ENCODE results near the gene PDE8A.
"Not testable (repeated sequence)": the region's sequence is repeated elsewhere in the genome, so short reads cannot be mapped to it uniquely, and the experiment has no call there.

PDE8A gene

DNA sequence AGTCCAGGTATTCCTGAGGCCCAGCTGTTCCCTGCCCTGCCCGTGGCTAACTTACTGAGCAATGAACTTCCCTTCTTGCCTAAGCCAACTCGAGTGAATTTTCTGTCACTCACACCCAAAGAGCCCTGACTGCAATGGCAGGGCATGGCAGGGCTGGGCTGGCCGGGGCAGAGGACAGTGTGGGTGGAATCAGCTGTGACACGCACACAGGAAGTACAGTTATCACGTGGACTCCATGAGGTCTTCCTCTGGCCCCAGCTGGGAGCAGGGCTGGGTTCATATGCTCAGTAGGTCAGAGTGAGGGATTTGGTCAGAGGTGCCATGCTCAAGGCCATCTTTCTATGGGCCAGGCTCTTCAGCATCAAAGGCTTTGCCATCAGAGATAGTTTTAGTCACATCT lies 192.0 kb downstream of the PDE8A start:
- not testable (repeated sequence) for H3K4me1 ChIP-seq (ENCODE audit: control insufficient read depth, insufficient read depth, low read length, poor library complexity, severe bottlenecking); H3K27me3 ChIP-seq (replicated peaks; ENCODE audit: control insufficient read depth, insufficient read depth, low read length, poor library complexity, severe bottlenecking); H3K9me3 ChIP-seq (ENCODE audit: control insufficient read depth, low read length); H3K4me3 ChIP-seq (ENCODE audit: insufficient read depth, low read depth, low read length, poor library complexity, severe bottlenecking); H3K27ac ChIP-seq (ENCODE audit: insufficient read depth, low read length, poor library complexity, severe bottlenecking); H3K36me3 ChIP-seq (ENCODE audit: control insufficient read depth, insufficient read depth, low read length); DNase-seq

DNA sequence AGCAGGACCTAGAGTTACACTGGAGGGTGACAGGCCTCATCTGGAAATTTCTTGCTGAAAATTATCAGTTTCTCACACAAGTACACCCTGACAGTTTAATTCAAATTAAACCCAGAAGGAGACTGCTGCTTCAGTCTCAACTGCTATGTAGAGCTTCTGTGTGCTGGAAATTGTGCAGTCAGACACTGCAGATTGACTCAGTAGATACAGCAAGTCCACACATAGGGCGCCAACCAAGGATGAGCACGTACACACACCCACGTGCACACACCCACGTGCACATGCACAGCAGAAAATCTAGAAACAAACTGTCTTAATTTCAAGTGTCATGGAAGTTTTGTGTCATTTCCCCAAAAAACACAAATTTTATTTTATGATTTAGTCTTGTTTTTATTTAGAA lies 192.9 kb downstream of the PDE8A start:
- Histone ChIP-seq H3K27me3 (replicated peaks; ENCODE audit: control insufficient read depth, insufficient read depth, low read length, poor library complexity, severe bottlenecking) (no peaks in the 10 kb centered on the region), H3K4me1 (ENCODE audit: control insufficient read depth, insufficient read depth, low read length, poor library complexity, severe bottlenecking) (no peaks in the 10 kb centered on the region), H3K27ac (ENCODE audit: insufficient read depth, low read length, poor library complexity, severe bottlenecking) (no peak overlapping the region), H3K36me3 (ENCODE audit: control insufficient read depth, insufficient read depth, low read length) (no peaks in the 10 kb centered on the region), H3K9me3 (ENCODE audit: control insufficient read depth, low read length) (no peaks in the 10 kb centered on the region), H3K4me3 (ENCODE audit: insufficient read depth, low read depth, low read length, poor library complexity, severe bottlenecking) (no peak overlapping the region)
- no peak for DNase-seq

DNA sequence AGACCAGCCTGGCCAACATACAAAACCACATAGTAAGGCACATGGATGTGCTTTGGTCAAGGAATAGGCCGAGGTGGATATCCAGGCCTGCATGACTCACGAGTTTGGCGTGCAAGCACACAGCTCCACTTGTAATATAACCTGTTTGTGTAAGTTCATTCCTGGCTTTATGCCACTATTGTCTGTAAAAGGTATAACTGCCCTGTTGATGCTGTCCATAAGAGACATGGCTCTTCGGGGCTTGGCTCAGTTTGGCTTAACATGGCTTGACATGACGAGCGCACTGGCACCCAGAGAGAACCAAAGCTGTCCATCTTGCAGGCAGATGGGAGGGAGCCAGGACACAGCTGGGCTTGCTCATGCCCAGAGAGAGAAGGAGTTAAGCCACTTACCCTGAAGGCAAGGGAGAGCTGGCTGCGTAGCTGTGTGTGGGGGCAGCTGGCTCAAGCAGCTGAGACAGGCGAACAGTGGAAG lies 195.4 kb downstream of the PDE8A start:
- H3K27ac ChIP-seq (ENCODE audit: insufficient read depth, low read length, poor library complexity, severe bottlenecking): not testable (repeated sequence)

DNA sequence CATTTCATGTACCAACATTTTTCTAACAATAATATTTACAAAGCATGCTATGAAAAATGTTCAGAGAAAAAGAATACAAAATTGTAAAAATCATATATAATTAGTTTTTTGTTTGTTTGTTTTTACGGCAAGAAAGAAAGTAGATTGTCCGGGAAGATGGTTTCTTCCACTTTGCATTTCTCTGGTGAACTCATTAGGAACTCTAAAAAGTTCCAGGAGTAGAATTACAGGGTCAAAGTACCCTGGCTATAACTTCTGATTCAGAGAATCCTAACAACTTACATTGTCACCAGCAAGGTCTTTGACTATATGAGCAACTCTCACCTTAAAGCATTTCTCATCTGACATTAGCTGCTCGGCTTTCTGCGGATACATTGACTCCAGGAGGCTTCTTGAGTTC lies 196.7 kb downstream of the PDE8A start:
- no peak for DNase-seq
- Histone ChIP-seq H3K4me3 (ENCODE audit: insufficient read depth, low read depth, low read length, poor library complexity, severe bottlenecking) (no peak overlapping the region), H3K36me3 (ENCODE audit: control insufficient read depth, insufficient read depth, low read length) (no peaks in the 10 kb centered on the region), H3K27me3 (replicated peaks; ENCODE audit: control insufficient read depth, insufficient read depth, low read length, poor library complexity, severe bottlenecking) (no peaks in the 10 kb centered on the region), H3K4me1 (ENCODE audit: control insufficient read depth, insufficient read depth, low read length, poor library complexity, severe bottlenecking) (no peaks in the 10 kb centered on the region), H3K9me3 (ENCODE audit: control insufficient read depth, low read length) (no peaks in the 10 kb centered on the region), H3K27ac (ENCODE audit: insufficient read depth, low read length, poor library complexity, severe bottlenecking) (no peak overlapping the region)

More for the DNA sequence above, 195.4 kb downstream of the PDE8A start:
- H3K9me3 ChIP-seq (ENCODE audit: control insufficient read depth, low read length); DNase-seq; H3K27me3 ChIP-seq (replicated peaks; ENCODE audit: control insufficient read depth, insufficient read depth, low read length, poor library complexity, severe bottlenecking); H3K36me3 ChIP-seq (ENCODE audit: control insufficient read depth, insufficient read depth, low read length); H3K4me1 ChIP-seq (ENCODE audit: control insufficient read depth, insufficient read depth, low read length, poor library complexity, severe bottlenecking); H3K4me3 ChIP-seq (ENCODE audit: insufficient read depth, low read depth, low read length, poor library complexity, severe bottlenecking): not testable (repeated sequence)

DNA sequence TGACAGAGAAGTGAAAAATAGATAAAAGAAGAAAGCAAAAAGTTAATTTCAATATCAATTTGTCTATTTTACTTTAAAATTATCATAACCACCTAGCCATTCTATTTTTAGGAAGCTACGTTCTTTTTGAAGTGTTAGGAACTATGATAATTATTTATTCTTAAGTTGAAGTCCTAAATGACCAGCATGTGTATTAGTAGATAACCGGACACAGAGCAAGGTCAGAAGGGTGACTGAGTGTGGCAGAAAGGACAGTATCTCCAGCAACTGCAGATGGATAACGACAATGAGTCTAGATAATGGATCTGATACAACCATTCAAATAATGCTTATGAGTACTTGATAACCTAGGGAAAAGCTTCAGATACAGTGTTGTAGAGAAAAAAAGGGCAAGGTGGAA lies 198.0 kb downstream of the PDE8A start:
- Histone ChIP-seq H3K4me3 (ENCODE audit: insufficient read depth, low read depth, low read length, poor library complexity, severe bottlenecking) (no peak overlapping the region), H3K36me3 (ENCODE audit: control insufficient read depth, insufficient read depth, low read length) (no peaks in the 10 kb centered on the region), H3K27ac (ENCODE audit: insufficient read depth, low read length, poor library complexity, severe bottlenecking) (no peak overlapping the region), H3K9me3 (ENCODE audit: control insufficient read depth, low read length) (no peaks in the 10 kb centered on the region), H3K27me3 (replicated peaks; ENCODE audit: control insufficient read depth, insufficient read depth, low read length, poor library complexity, severe bottlenecking) (no peaks in the 10 kb centered on the region), H3K4me1 (ENCODE audit: control insufficient read depth, insufficient read depth, low read length, poor library complexity, severe bottlenecking) (no peaks in the 10 kb centered on the region)
- DNase-seq: no peak

DNA sequence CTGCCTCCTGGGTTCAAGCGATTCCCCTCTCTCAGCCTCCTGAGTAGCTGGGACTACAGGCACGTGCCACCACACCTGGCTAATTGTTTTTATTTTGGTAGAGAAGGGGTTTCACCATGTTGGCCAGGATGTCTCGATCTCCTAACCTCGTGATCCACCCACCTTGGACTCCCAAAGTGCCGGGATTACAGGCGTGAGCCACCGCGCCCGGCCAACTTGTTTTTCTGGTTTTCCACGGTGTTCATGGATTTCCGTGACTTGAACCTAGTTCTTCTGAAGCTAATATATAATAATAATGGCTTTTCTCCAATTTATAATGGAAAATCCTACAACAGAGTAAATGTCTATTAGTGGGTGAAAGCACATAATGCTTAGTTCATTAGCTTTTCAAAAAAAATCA lies 203.7 kb downstream of the PDE8A start:
- H3K4me3 ChIP-seq (ENCODE audit: insufficient read depth, low read depth, low read length, poor library complexity, severe bottlenecking); H3K27me3 ChIP-seq (replicated peaks; ENCODE audit: control insufficient read depth, insufficient read depth, low read length, poor library complexity, severe bottlenecking); H3K36me3 ChIP-seq (ENCODE audit: control insufficient read depth, insufficient read depth, low read length); H3K4me1 ChIP-seq (ENCODE audit: control insufficient read depth, insufficient read depth, low read length, poor library complexity, severe bottlenecking); H3K9me3 ChIP-seq (ENCODE audit: control insufficient read depth, low read length); DNase-seq; H3K27ac ChIP-seq (ENCODE audit: insufficient read depth, low read length, poor library complexity, severe bottlenecking): not testable (repeated sequence)

DNA sequence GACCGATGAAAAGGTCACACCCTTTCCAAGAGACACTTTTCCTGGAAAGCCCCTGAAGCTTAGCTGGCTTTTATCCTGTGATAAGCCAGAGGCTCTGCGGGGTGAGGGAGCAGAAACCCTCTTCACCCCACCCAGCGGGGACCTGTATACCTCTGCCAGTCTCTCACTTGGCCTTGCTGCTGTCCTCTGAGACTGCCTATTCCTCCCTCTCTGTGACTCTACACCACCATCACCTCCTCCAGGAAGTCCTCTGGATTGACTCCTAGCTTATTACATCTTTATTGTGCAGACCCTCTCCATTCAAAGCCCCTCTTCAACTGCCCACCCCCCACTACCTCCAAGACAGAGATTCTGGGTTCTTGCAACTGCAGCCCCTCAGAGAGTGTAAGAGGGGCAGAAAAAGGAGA lies 206.5 kb downstream of the PDE8A start:
- DNase-seq: not testable (repeated sequence)

More for the DNA sequence above, 206.5 kb downstream of the PDE8A start:
- H3K27ac ChIP-seq (ENCODE audit: insufficient read depth, low read length, poor library complexity, severe bottlenecking); H3K9me3 ChIP-seq (ENCODE audit: control insufficient read depth, low read length); H3K4me3 ChIP-seq (ENCODE audit: insufficient read depth, low read depth, low read length, poor library complexity, severe bottlenecking); H3K4me1 ChIP-seq (ENCODE audit: control insufficient read depth, insufficient read depth, low read length, poor library complexity, severe bottlenecking); H3K27me3 ChIP-seq (replicated peaks; ENCODE audit: control insufficient read depth, insufficient read depth, low read length, poor library complexity, severe bottlenecking); H3K36me3 ChIP-seq (ENCODE audit: control insufficient read depth, insufficient read depth, low read length): not testable (repeated sequence)

Data from effector memory CD4-positive, alpha-beta T cell (primary cell).